DND-41 (cell line): ENCODE results near the gene TPPP3.

Source experiments
- ATAC-seq: fragments of 200-7000 bp; cut with Tn5 transposase; 3 replicates; pipeline ENCODE4 v1.9.1; 2021; ENCODE audit warnings: low read depth; ENCODE audit not compliant: insufficient read depth
- DNase-seq: peaks from one replicate; pipeline ENCODE4 v3.0.0-alpha.2; 2020
- H2AFZ ChIP-seq: 2 replicates; pipeline ENCODE4 v1.6.0; 2012; ENCODE audit warnings: low read depth, low read length
- H3K27ac ChIP-seq: 2 replicates; pipeline ENCODE4 v1.5.1; 2012; ENCODE audit warnings: low read length, inconsistent platforms
- H3K27me3 ChIP-seq: fragments of 200-600 bp; sonication (generic); 2 replicates; pipeline ENCODE4 v1.6.0; 2012; ENCODE audit warnings: low read length, mild to moderate bottlenecking, inconsistent platforms; ENCODE audit not compliant: insufficient read depth, poor library complexity
- H3K36me3 ChIP-seq: 2 replicates; pipeline ENCODE4 v1.5.1; 2012; ENCODE audit warnings: low read length, inconsistent platforms; ENCODE audit not compliant: insufficient read depth
- H3K4me1 ChIP-seq: 2 replicates; pipeline ENCODE4 v1.5.1; 2012; ENCODE audit warnings: mild to moderate bottlenecking, low read length; ENCODE audit not compliant: insufficient read depth
- H3K4me2 ChIP-seq: 2 replicates; pipeline ENCODE4 v1.6.0; 2012; ENCODE audit warnings: mild to moderate bottlenecking, moderate library complexity, low read length, inconsistent platforms; ENCODE audit not compliant: insufficient read depth
- H3K4me3 ChIP-seq, 2 experiments: fragments of 200-600 bp in 1 of 2; shearing (Covaris generic) in 1 of 2; 2 replicates each; pipeline ENCODE4 v1.5.1; 2012 to 2016; ENCODE audit warnings: inconsistent platforms in 2 of 2, low read length in 2 of 2, mild to moderate bottlenecking in 2 of 2, low read depth in 1 of 2, moderate library complexity in 1 of 2
- H3K79me2 ChIP-seq: 2 replicates; pipeline ENCODE4 v1.6.0; 2012; ENCODE audit warnings: low read length, inconsistent platforms; ENCODE audit not compliant: insufficient read depth
- H3K9ac ChIP-seq: 2 replicates; pipeline ENCODE4 v1.6.0; 2012; ENCODE audit warnings: low read depth, mild to moderate bottlenecking, inconsistent platforms, low read length, moderate library complexity
- H3K9me3 ChIP-seq: 2 replicates; pipeline ENCODE4 v1.5.1; 2012; ENCODE audit warnings: low read length, moderate library complexity, mild to moderate bottlenecking, inconsistent platforms; ENCODE audit not compliant: insufficient read depth, severe bottlenecking
- H4K20me1 ChIP-seq: 2 replicates; pipeline ENCODE4 v1.6.0; 2012; ENCODE audit warnings: low read length; ENCODE audit not compliant: insufficient read depth
- CTCF ChIP-seq: IDR thresholded peaks from 2 replicates; pipeline ENCODE4 v1.5.1; 2012; ENCODE audit warnings: borderline replicate concordance, low read length, moderate library complexity, mild to moderate bottlenecking; ENCODE audit not compliant: poor library complexity, severe bottlenecking; ENCODE audit errors: extremely low read depth
- EZH2 ChIP-seq: IDR thresholded peaks from 3 replicates; pipeline ENCODE4 v1.6.1; 2012; ENCODE audit warnings: borderline replicate concordance, low read depth, mild to moderate bottlenecking, moderate library complexity, low read length, inconsistent platforms; ENCODE audit not compliant: severe bottlenecking

The TPPP3 gene

DNA sequence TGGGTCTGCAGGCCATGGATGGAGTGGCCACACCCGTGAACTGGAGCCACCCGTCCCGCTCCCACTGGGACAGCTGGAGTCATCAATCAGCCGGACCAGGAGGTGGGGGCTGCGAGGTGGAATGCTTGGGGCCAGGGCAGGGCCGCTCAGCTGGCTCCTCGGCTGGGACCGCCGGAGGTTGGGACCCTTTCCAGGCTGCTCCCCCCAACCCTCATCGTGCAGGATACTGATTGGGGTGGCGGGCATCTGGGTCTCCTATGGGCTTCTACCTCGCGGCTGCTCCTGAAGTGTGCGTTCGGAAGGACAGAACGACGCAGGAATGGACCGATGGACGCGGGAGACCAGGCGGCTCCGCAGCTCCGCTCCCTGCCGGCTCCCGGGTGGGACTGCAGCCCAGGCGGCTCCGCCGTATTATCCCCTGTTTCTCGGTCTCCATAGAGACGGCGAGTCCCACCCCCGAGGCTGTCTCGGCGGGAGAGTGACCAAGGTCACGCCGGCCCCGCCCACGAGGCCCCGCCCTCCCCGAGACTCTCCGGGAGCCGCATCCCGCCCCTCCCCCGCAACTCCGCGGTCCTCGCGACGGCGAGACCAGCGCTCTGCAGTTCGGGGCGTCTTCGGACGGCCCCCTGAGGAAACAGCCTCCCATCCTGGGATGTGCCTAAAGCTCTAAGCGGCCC lies at the start of gene TPPP3:
Gene TPPP3 (minus strand): TSS at position 388 of the 677 bp plus-strand sequence. CDS start 2,387 bp downstream, outside the sequence.
- Histone ChIP-seq H3K27ac (no peak within 1 kb of the TSS), H2AFZ (no peak within 1 kb of the TSS), H3K27me3 (no peaks in the 10 kb centered on the region), H3K4me2 (no peak within 1 kb of the TSS), H3K4me3 (no peak within 1 kb of the TSS), H3K79me2 (no peaks in the 10 kb centered on the region), H3K4me1 (no peaks in the 10 kb centered on the region), H3K9ac (no peak within 1 kb of the TSS), H3K9me3 (no peaks in the 10 kb centered on the region), H3K36me3 (no peaks in the 10 kb centered on the region), H4K20me1 (no peaks in the 10 kb centered on the region)
- no peak for DNase-seq
- ATAC-seq = no peak
- no peak for TF ChIP-seq EZH2
- TF ChIP-seq CTCF = no peak

GRCh38 chr16:67442581-67443255 lies 49.4 kb upstream of the TPPP3 start:
- DNase-seq (no peak), ATAC-seq (no peak)
- H3K36me3 ChIP-seq = peaks cover 39% of the 10 kb centered on the region
- H3K79me2 ChIP-seq = no peaks in the 10 kb centered on the region
- no peak overlapping the region for H2AFZ ChIP-seq
- H3K27ac ChIP-seq = no peak overlapping the region
- peaks cover 24% of the 10 kb centered on the region for H4K20me1 ChIP-seq
- H3K9me3 ChIP-seq = no peaks in the 10 kb centered on the region
- H3K4me3 ChIP-seq = no peak overlapping the region
- no peak overlapping the region for H3K4me2 ChIP-seq
- no peak overlapping the region for H3K9ac ChIP-seq
- H3K27me3 ChIP-seq = no peaks in the 10 kb centered on the region
- no peaks in the 10 kb centered on the region for H3K4me1 ChIP-seq
- no peak for TF ChIP-seq EZH2
- TF ChIP-seq CTCF = no peak

DNA sequence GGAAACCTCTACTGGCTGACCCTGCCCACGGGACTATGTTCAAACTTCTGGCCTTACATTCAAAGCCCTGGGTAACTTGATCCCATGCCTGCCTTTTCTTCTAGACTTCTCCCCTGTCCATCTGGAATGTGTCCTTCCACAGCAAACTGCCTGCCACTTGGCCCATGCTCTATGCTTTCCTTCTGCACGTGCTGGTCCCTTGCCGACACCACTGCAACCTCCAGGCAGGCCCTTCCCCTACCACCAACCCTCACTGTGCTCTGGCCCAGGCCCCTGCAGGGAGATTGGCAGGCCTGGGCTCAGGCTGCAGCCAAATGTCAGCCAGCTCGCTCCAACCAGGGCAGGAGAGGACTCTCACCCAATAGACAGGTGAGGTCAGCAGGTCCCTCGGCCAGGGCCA lies 48.6 kb upstream of the TPPP3 start:
- peaks cover 39% of the 10 kb centered on the region for H3K36me3 ChIP-seq
- H3K4me2 ChIP-seq = no peak overlapping the region
- H3K9me3 ChIP-seq = no peaks in the 10 kb centered on the region
- H4K20me1 ChIP-seq = peaks cover 26% of the 10 kb centered on the region
- no peak overlapping the region for H3K4me3 ChIP-seq
- no peaks in the 10 kb centered on the region for H3K4me1 ChIP-seq
- ATAC-seq = no peak
- H3K79me2 ChIP-seq = no peaks in the 10 kb centered on the region
- H3K9ac ChIP-seq = no peak overlapping the region
- no peaks in the 10 kb centered on the region for H3K27me3 ChIP-seq
- H3K27ac ChIP-seq = no peak overlapping the region
- H2AFZ ChIP-seq = no peak overlapping the region
- no peak for DNase-seq
- no peak for TF ChIP-seq EZH2
- no peak for TF ChIP-seq CTCF
